Cardiac muscle cell (in vitro differentiated cells and primary cell): ENCODE measurements around the gene PM20D1. TPM values are rescaled to one million over a fixed set of nuclear protein-coding genes. Genes with fewer than 3 reads are reported as not detected.
A peak's percentile ranks its signal among the peaks of the same experiment; 100 is the strongest.

ENCODE experiments used
- DNase-seq, 2 donors: peaks; one replicate each; pipeline versions ENCODE4 v3.0.0 to v3.0.0-alpha.2; 2010 to 2017; ENCODE audit warnings: low read depth in 1 of 2, low spot score in 1 of 2
- H3K27ac ChIP-seq: fragments of 200-600 bp; sonication (generic); 2 replicates; pipeline ENCODE4 v1.5.1; 2016
- H3K27me3 ChIP-seq: fragments of 200-600 bp; sonication (generic); 2 replicates; pipeline ENCODE4 v1.6.0; 2016; ENCODE audit warnings: control low read depth
- H3K36me3 ChIP-seq: fragments of 200-600 bp; sonication (generic); 2 replicates; pipeline ENCODE4 v1.5.1; 2016; ENCODE audit warnings: control low read depth
- H3K4me1 ChIP-seq: fragments of 200-600 bp; sonication (generic); 2 replicates; pipeline ENCODE4 v1.8.1; 2017; ENCODE audit warnings: low read depth, mild to moderate bottlenecking, mixed run types
- H3K4me3 ChIP-seq: fragments of 200-600 bp; sonication (generic); 2 replicates; pipeline ENCODE4 v1.5.1; 2016; ENCODE audit warnings: mild to moderate bottlenecking
- H3K9me3 ChIP-seq: fragments of 200-600 bp; sonication (generic); 2 replicates; pipeline ENCODE4 v1.5.1; 2017; ENCODE audit warnings: low read depth, mild to moderate bottlenecking, control low read depth
- polyA plus RNA-seq: library from polyadenylated mRNA; unstranded; fragments of >200 nt; fragmentation: Nextera tagmentation; extraction: Ambion mirVana; gene quantifications from 2 replicates; pipeline ENCODE4 v1.2.1, GENCODE V29; 2016
- total RNA-seq: library from RNA; depleted of rRNA; stranded (reverse); fragments of >200 nt; gene quantifications from 2 replicates; pipeline ENCODE4 v1.2.3, GENCODE V29; 2016
- TF ChIP-seq, protein P1 (sequence below): IDR thresholded peaks from 2 replicates; pipeline ENCODE4 v1.5.1; 2012; ENCODE audit warnings: low read depth, mild to moderate bottlenecking, low read length

Gene PM20D1
- total and polyA plus RNA-seq, 2 experiments from 2014 or later: 0.18 TPM; not detected in 1

DNA sequence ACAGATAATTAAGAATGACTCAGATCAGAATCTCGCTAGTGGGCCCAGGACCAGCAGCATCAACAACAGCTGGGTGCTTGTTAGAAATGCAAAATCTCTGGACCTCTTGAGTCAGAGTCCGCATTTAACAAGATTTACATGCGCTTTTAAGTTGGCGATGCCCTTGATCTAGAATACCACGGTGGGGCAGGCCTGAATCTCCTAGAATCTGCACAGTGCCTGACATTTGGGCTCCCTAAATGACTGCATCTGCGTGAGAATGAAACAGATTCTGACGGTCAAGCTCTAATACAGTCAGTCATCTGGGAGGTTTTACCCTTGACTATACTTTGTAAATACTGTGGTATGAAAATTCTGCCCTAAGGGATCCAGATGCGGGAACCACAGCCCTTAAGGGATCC, 57.5 kb downstream of the PM20D1 start:
- no peaks in the 10 kb centered on the region for H3K9me3 ChIP-seq
- H3K27me3 ChIP-seq: no peaks in the 10 kb centered on the region
- TF ChIP-seq, protein P1, sequence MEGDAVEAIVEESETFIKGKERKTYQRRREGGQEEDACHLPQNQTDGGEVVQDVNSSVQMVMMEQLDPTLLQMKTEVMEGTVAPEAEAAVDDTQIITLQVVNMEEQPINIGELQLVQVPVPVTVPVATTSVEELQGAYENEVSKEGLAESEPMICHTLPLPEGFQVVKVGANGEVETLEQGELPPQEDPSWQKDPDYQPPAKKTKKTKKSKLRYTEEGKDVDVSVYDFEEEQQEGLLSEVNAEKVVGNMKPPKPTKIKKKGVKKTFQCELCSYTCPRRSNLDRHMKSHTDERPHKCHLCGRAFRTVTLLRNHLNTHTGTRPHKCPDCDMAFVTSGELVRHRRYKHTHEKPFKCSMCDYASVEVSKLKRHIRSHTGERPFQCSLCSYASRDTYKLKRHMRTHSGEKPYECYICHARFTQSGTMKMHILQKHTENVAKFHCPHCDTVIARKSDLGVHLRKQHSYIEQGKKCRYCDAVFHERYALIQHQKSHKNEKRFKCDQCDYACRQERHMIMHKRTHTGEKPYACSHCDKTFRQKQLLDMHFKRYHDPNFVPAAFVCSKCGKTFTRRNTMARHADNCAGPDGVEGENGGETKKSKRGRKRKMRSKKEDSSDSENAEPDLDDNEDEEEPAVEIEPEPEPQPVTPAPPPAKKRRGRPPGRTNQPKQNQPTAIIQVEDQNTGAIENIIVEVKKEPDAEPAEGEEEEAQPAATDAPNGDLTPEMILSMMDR: no peak
- H3K4me3 ChIP-seq: no peak overlapping the region
- peaks cover 58% of the 10 kb centered on the region for H3K36me3 ChIP-seq
- H3K4me1 ChIP-seq: peaks cover 7% of the 10 kb centered on the region
- no peak for DNase-seq
- H3K27ac ChIP-seq: peak overlapping the region; percentile 80

DNA sequence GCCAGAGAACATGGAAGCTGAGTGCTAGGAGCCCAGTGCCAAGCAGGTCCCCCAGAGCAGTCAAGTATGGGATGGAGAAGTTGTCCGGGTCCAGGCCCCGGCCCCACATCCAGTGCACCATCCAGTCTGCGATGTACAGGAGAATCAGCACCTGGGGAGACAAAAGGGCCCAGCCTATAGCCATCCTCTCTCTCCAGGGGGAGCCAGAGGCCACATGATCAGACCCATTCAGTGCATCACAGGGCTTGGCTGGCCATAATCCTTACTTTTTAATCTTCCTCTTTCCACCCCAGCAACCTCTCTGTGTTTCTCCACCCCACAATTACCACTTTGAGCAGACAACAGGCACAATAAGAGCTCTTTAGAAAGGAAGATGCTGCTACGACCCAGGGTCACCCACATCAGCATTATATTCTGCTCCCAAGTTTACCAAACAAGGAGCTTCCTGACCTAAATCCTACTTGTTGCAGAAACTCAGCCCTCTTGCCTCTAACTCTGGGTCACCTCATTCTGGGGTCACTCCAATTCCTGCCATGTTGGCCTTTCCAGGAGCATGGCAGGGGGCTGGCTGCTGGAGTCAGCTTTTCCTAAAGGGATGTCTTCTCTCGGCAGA, 58.3 kb downstream of the PM20D1 start:
- DNase-seq: peak; percentile 64 to 70
- TF ChIP-seq, protein P1: peak; percentile 84
- no peak overlapping the region for H3K4me3 ChIP-seq
- H3K36me3 ChIP-seq: peaks cover 54% of the 10 kb centered on the region
- no peaks in the 10 kb centered on the region for H3K4me1 ChIP-seq
- H3K27ac ChIP-seq: peak overlapping the region; percentile 80
- no peaks in the 10 kb centered on the region for H3K27me3 ChIP-seq
- H3K9me3 ChIP-seq: no peaks in the 10 kb centered on the region

DNA sequence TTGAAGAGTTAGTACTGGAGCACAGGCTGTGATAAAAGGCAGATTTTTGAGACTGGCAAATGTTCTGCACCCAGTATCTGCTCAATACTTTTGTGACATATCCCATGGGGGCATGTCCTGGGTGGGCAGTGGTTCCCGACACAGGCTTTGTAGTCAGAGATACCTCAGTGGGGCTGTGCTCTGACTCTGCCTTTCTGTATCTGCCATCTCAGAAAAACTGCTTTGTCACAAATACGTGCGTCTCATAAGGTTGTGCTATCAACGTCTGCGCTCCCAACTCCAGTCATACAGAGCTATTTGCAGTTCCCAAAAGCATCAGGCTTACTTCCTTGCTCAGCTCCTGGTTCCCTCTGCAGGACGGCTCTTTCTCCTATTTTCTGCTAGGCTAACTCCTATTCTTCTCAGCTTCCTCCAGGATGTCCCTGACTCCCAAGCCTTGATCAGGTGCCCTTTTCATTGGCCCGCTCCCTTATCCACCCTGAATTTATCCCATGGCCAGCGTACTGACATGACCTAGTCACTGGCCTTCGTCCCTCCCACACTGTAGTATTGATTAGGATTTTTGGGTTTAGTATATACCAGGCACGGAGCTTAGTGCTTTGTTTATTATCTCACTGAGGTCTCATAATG, 62.5 kb downstream of the PM20D1 start:
- no peak for DNase-seq
- no peaks in the 10 kb centered on the region for H3K9me3 ChIP-seq
- no peak overlapping the region for H3K4me3 ChIP-seq
- no peak overlapping the region for H3K27ac ChIP-seq
- H3K4me1 ChIP-seq: no peaks in the 10 kb centered on the region
- H3K36me3 ChIP-seq: peaks cover 19% of the 10 kb centered on the region
- H3K27me3 ChIP-seq: no peaks in the 10 kb centered on the region
- TF ChIP-seq, protein P1: no peak

DNA sequence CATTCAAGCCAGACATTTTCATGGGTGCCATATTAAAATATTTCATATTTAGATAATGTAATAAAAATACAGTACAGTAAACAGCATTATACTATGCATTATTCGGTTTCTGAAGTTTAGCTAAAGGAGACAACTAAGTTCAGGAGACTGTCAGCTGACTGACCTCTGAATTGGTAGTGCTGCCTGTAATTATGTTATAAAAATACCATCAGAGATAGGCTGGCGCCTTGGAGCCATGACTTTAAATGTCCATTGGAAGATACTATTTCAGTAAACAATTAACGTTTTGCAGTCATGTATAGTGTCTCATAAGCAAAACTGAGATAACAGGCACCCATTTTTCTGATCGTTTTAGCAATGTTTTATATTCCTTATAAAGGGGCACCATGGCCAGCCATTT, 63.3 kb downstream of the PM20D1 start:
- no peaks in the 10 kb centered on the region for H3K27me3 ChIP-seq
- no peak for DNase-seq
- no peaks in the 10 kb centered on the region for H3K4me1 ChIP-seq
- TF ChIP-seq, protein P1: no peak
- no peak overlapping the region for H3K27ac ChIP-seq
- no peaks in the 10 kb centered on the region for H3K9me3 ChIP-seq
- peaks cover 11% of the 10 kb centered on the region for H3K36me3 ChIP-seq
- no peak overlapping the region for H3K4me3 ChIP-seq

DNA sequence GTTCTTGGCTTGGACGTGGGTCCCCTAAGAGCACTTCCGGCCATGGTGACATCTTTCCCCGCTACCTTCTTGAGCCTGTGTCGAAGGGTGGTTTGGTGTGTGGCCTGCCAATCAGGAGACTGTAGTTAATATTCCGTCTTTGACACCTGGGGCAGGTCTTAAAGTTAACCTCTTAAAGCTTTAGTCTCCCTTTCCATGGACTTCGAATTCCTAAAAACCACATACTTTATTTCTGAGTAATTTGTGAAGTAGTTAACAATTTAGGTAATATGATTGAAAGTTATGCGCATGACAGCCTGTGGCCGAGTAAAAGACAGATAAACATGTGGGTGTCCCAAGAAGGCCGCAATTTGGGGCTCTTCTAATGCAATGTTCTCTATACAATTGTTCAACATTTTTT, 64.5 kb downstream of the PM20D1 start:
- TF ChIP-seq, protein P1: no peak
- H3K27ac ChIP-seq: no peak overlapping the region
- H3K4me1 ChIP-seq: no peaks in the 10 kb centered on the region
- H3K9me3 ChIP-seq: no peaks in the 10 kb centered on the region
- DNase-seq: no peak
- H3K27me3 ChIP-seq: no peaks in the 10 kb centered on the region
- peaks cover 3% of the 10 kb centered on the region for H3K36me3 ChIP-seq
- no peak overlapping the region for H3K4me3 ChIP-seq
